Tibial nerve (tissue), 3 donors: Measurements from ENCODE around the gene DNAJC4.

Experiments
- CTCF ChIP-seq, 5 experiments: fragments of 200-600 bp in 3 of 5; fragments of 450-650 bp in 2 of 5; sonication (generic) in 3 of 5; IDR thresholded peaks; one replicate each; pipeline ENCODE4 v1.5.1; 2016 to 2019; ENCODE audit warnings: antibody characterized with exemption in 5 of 5, mild to moderate bottlenecking in 3 of 5, moderate library complexity in 2 of 5
- POLR2A ChIP-seq, 2 donors: fragments of 450-650 bp; IDR thresholded peaks; one replicate each; pipeline ENCODE4 v1.6.1; 2017; ENCODE audit warnings: antibody characterized with exemption in 2 of 2, mild to moderate bottlenecking in 2 of 2, moderate library complexity in 2 of 2

- no peak for TF ChIP-seq POLR2A (IDR thresholded peaks at IDR 0.05)
- TF ChIP-seq CTCF (IDR thresholded peaks at IDR 0.05), result no peak
These were observed 22.1 kb upstream of the DNAJC4 start for GRCh38 chr11:64208086-64208795.
